ENCODE measurements around the gene HCK.
"Not testable (repeated sequence)": the region's sequence is repeated elsewhere in the genome, so short reads cannot be mapped to it uniquely, and the experiment has no call there.

The HCK gene

GRCh38 chr20:32108814-32109391, 56.9 kb downstream of the HCK start:
- no peak for DNase-seq (ENCODE audit: low read depth)

GRCh38 chr20:32109392-32110172, 57.5 kb downstream of the HCK start, which contains the start of gene TM9SF4:
Gene TM9SF4, plus strand, starts transcription at chr20:32109714. Its CDS starts 27 bp downstream, at chr20:32109741.
- peak; percentile 81 for DNase-seq (ENCODE audit: low read depth)

- no peak for DNase-seq (ENCODE audit: low read depth)
These were observed 58.2 kb downstream of the HCK start for GRCh38 chr20:32110173-32110704.

- no peak for DNase-seq (ENCODE audit: low read depth)
These were observed 58.7 kb downstream of the HCK start for GRCh38 chr20:32110727-32111126.

GRCh38 chr20:32111156-32111686, 59.2 kb downstream of the HCK start:
- DNase-seq (ENCODE audit: low read depth), result no peak

- DNase-seq (ENCODE audit: low read depth), result no peak
These were observed 59.7 kb downstream of the HCK start for GRCh38 chr20:32111753-32112152.

- no peak for DNase-seq (ENCODE audit: low read depth)
These were observed 60.8 kb downstream of the HCK start for GRCh38 chr20:32112841-32113240.

- no peak for DNase-seq (ENCODE audit: low read depth)
These were observed 61.7 kb downstream of the HCK start for GRCh38 chr20:32113591-32114260.

GRCh38 chr20:32114305-32114960, 62.4 kb downstream of the HCK start:
- no peak for DNase-seq (ENCODE audit: low read depth)

GRCh38 chr20:32115211-32115767, 63.2 kb downstream of the HCK start:
- no peak for DNase-seq (ENCODE audit: low read depth)

- DNase-seq (ENCODE audit: low read depth), result no peak
These were observed 64.1 kb downstream of the HCK start for GRCh38 chr20:32116079-32116521.

- DNase-seq (ENCODE audit: low read depth), result not testable (repeated sequence)
These were observed 64.8 kb downstream of the HCK start for GRCh38 chr20:32116796-32117195.

GRCh38 chr20:32118427-32118826, 66.4 kb downstream of the HCK start:
- not testable (repeated sequence) for DNase-seq (ENCODE audit: low read depth)

GRCh38 chr20:32119734-32120133, 67.7 kb downstream of the HCK start:
- DNase-seq (ENCODE audit: low read depth), result no peak

GRCh38 chr20:32121908-32122307, 69.9 kb downstream of the HCK start:
- not testable (repeated sequence) for DNase-seq (ENCODE audit: low read depth)

GRCh38 chr20:32123088-32123487, 71.0 kb downstream of the HCK start:
- DNase-seq (ENCODE audit: low read depth), result no peak

GRCh38 chr20:32124916-32125454, 72.9 kb downstream of the HCK start:
- DNase-seq (ENCODE audit: low read depth), result no peak

GRCh38 chr20:32125506-32125905, 73.5 kb downstream of the HCK start:
- no peak for DNase-seq (ENCODE audit: low read depth)

GRCh38 chr20:32126919-32127318, 74.9 kb downstream of the HCK start:
- DNase-seq (ENCODE audit: low read depth), result no peak

- DNase-seq (ENCODE audit: low read depth), result no peak
These were observed 75.3 kb downstream of the HCK start for GRCh38 chr20:32127347-32127746.

GRCh38 chr20:32128167-32128566, 76.1 kb downstream of the HCK start:
- no peak for DNase-seq (ENCODE audit: low read depth)
